Fibroblast of skin of right quadriceps (primary cell): ENCODE results near the gene PRKAA1.
"Not testable (repeated sequence)": the region's sequence is repeated elsewhere in the genome, so short reads cannot be mapped to it uniquely, and the experiment has no call there.

Experiments
- DNase-seq: peaks from one replicate; pipeline ENCODE4 v3.0.0-alpha.2; 2013

Gene PRKAA1

DNA sequence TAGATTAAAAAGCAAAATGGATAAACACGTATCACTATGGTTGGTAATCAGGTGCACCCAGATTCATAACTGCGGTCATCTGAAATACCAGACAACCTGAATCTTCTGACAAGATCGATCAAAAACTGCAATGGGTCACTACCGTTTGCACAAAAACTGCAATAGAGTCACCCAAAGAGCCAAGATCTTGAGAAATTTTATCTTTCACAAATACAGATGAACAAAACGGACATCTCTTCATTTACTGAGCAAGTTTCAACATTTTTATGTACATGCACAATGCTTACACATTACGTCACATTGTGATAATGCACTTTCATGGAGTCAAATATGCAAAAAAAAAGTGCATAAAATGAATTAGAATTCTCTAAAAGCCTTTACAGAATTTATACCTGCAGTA, 18.6 kb downstream of the PRKAA1 start:
- no peak for DNase-seq

DNA sequence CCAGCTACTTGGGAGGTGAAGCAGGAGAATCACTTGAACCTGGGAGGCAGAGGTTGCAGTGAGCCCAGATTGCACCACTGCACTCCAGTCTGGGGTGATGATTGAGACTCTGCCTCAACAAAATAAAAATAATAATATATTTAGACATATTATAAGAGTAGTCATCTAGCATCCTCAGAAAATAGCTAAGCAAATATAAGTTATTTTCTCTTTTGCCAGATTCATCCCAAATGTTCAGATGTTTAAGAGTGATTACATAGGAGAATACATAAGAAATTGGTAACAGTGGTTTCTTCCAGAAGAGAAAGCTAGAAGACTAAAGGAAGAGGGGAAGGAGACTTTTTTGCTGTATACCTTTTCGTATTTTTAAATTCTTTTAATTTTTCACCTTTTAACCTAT, 20.0 kb downstream of the PRKAA1 start:
- DNase-seq = no peak

DNA sequence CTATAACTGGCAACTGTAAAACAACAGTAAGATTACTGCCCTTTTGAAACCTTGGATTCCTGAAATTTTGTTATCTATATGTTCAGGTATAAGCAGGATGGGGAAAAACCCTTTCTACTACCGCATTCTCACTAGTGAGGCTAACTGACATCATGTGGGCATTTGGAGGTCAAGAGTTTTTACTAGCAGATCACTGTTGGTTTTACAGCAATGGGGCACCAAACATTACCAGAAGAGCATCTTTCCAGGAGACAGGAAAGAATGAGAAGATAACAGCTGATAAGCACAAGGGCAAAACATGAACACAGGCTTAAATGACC, 21.6 kb downstream of the PRKAA1 start:
- DNase-seq = no peak

DNA sequence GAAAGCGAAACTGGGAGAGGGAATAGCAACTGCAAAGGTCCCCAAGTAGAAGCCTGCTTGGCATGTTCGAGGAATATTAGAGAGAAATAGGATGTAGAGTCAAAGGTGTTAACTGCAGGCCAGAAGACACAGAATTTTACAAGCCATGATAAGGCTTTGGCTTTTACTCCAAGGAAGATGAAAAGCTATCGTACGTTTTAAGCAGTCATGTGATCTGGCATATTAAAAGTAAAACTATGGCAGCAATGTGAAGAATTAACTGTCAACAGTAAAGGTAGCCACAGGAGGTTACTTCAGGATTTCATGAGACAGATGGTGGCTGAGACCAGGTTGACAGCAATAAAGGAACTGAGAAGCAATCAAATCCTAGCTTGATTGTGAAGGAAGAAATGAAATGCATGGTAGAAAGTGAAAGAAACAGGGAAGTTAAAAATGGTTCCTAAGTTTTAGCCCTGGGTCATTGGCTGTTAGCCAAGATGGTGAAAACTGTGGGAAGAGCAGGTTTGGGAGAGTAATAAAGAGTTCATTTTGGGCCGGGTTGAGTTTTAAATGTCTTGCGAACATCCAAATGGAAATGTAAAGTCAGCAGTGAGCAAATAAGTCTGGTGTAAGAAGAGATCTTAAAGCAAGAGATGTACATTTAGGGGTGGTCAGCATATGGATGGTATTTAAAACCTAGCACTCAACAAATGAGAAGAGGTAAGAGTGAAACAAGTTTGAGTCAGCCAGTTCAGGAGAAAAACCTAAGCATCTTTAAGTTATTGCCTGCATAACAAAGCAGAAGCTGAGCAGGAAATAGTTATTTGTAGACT, 22.1 kb downstream of the PRKAA1 start:
- no peak for DNase-seq

DNA sequence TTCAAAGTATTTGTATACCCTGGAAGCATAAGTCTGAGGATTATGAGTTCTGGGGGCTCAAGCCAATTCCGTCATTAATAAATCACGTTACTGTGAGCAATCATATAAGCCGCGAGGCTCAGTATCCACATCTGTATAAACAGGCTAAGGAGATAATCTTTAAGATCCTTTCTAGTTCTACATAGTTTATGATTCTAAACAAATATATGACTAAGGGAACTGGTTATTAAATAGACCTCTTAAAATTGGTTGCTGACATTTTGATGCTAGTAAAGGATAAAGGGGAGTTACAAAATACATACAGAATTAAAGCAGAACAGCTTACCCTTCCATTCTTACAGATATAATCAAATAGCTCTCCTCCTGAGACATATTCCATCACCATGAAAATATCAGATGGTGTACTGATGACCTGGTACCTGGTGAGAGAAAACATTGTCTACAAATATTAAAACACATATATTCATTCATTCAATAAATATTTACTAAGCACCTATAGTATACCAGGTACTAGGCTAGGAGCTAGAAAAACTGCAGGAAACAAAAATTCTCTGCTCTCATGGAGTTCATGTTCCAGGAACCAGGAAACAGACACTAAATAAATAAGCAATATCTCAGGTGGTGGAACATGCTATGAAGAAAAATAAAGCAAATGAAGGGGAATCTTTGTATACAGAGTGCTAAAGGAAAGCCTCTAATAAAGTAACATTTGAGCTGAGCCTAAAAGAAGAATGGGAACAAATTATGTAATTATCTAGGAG, 22.9 kb downstream of the PRKAA1 start:
- no peak for DNase-seq

DNA sequence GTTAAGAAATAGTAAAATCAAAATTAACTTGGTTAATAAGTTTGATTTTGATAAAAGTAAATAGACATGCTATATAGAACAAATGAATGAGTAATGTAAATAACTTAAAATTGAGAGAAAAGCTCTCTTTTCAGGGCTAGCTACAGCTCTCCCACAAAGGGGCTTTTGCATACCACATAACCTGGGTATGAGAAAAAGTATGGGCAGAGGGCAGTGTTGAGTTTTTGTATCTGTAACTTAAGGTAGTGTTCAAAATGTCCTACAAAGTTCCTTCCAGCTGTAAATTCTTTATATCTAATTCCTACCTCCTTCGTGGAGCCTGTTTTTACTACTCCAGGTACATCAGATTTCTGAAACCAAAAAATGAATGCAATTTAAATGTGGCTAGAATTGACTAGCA, 23.6 kb downstream of the PRKAA1 start:
- DNase-seq = no peak

DNA sequence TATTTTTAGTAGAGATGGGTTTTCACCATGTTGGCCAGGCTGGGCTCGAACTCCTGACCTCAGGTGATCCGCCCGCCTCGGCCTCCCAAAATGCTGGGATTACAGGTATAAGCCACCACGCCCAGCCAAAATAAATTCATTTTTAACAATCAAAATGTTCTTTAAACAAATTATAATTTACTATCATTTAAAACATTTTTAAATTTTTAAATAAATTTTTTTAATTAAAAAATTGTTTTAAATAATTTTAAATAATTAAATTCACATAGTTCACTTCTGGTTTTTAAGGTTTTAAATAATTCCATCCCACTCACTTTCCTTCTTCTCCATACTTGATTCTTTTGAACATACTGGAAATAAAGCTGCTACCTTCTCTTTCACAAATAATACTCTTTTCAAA, 27.4 kb downstream of the PRKAA1 start:
- no peak for DNase-seq

DNA sequence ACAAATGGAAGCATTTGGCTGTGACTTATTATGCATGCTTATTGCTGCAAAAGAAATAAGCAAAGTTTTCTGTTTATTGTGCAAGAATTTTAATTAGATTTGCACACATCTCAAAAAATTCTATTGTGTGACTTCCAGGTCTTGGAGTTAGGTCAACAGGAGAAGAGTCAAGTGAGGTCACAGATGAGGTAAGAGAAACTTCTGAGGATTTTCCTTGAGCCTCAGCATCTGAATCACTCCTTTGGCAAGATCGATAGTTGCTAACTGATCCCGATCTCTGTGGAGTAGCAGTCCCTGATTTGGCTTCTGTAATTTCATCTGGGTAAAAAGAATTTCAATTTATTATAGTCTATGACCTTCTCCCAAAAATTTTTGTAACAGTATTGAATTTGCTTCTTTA, 35.5 kb downstream of the PRKAA1 start:
- no peak for DNase-seq

DNA sequence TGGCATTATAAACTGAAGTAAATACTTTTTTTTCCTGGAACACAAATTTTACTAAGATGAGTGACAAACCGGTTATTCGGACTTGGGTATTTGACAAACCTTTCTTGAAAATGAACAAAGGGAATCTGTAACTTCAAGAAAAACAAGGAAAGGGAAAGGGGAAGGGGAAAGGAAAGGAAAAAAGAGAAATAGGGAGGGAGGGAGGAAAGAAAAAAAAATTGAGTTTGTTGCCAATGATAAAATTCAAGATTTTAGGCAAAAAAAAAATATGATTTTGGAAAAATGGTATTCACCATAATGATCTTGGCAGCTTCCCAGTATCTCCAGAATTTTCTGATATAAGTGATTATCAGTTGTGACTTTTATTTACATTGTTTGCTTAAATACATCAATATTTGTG, 40.8 kb downstream of the PRKAA1 start:
- DNase-seq = no peak

DNA sequence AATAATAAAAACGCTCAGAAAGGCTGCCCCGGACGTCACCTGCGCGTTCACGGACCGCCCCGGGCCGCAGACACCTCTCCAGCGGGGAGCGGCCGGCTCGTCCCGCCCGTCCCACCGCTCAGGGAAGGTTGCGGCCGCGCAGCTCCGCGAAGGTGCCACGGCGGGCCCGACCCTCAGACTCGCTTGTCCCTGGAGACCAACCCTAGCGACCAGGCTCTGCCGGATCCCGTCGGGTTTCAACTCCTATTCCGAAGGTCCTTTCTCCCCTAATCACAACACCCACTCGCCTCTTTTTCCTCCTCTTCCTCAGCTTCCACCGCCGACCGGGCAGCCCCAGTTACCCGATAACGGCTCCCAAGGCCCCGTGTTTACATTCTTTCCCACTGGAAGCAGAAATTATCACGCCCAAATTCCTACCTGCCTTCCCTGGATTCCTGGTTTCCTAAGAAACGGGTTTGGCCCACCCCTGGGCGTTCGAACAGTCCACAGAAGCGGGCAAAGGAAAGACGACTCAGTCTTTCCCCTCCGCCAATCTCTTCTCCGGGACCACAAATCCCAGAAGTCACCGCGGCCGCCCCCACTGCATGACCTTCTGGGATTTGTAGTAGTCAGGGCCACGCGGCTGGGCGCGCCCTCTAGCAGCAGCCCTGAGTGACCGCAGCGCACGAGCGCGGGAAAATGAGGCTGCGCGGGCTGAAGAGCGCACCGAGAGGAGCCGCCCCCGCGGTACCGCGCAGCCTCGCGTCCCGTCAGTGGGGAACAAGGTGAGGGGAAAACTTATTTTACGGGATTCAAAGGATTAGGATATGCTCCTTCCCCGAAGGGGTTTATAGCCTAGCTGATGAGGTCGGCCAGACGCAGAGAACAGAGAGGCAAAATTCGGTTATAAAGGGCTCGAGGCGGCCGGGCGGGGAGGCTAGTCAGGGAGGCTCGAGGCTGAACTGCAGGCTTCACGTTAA, 42.5 kb downstream of the PRKAA1 start, which contains the start of gene TTC33:
TSS of gene TTC33 (minus strand) at position 555 of the 959 bp plus-strand sequence. CDS start 8,943 bp downstream, outside the sequence.
- DNase-seq = peak; percentile 93

DNA sequence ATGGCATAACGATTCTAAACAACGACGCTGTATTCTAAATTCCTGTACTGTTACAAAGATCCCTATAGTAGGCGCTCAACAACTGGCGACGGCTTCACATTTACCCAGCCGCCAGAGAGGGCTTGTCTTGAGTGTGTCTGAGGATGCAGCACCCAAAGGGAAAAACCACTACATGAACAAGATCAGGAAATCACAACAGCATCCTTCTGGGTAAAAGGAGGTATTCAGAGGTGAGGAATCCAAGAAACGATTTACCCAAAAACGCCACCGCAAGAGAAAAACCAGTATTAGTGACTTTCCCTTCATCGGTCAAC, 43.1 kb downstream of the PRKAA1 start:
- DNase-seq = peak; percentile 79

DNA sequence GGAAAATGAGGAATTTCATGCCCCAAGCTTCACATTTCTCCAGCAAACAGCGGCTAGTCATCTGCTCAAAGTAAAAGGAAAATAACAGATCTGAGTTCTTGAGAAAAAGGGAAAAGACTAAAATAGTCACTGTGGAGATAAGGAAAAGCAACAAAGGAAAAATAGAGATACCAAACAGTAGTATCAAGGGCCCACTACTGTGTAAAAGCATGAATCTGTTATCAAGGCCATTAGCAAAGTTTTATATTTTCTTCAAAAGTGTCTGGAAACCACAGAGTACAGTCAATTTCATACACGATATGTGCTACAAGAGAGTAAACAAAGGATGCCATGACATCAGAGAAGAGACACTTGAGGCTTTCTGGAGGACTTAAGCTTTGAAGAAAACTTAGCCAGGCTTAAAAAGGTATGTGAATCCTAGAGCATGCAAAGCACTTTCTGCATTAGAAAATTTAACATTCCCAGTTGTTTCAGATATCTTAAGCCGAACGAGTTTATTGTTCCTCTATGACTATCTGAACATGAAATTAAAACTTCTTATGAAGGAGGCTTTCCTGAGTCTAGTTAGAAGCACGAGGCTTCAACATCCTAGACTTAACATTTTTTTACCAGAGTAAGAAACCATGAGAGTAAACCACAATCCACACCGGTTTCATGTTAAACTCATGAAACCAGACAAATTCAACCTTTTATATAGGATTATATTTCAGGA, 43.6 kb downstream of the PRKAA1 start:
- peak; percentile 23 for DNase-seq

DNA sequence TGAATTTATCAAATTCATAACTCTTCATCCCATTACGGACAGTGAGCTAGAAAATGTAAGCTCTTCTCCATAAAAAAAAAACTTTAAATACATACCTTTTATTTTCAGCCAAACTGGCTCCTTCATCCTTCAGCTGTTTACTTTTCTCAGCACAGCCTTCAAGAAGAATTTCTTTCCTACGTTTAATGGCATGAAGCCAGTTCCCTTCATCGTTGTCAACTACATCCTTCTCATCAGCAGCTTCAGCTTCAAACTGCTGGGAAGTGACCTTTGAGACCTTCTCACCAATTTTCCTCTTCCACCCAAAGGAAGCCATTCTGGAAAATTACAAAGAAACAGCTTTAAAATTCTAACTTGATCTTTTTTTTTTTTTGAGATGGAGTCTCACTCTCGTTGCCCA, 51.5 kb downstream of the PRKAA1 start:
- DNase-seq = no peak

DNA sequence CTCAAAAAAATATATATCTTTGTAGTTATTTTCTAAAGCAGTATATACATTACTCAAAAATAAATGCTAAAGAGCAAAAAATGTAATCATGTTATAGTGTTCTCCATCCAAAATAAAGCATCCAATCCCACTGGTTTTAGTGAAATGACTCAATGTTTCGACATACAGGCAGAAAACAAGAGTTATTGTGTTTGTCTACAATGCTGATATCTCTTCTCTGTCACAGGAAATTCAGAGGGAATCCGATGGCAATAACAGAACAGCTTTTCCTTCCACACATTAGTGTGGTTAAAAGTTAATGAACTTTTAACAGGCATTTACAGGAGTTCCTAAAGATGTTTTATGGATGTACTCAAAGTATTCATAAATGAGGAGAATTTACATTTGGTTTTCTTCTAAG, 54.4 kb downstream of the PRKAA1 start:
- no peak for DNase-seq

DNA sequence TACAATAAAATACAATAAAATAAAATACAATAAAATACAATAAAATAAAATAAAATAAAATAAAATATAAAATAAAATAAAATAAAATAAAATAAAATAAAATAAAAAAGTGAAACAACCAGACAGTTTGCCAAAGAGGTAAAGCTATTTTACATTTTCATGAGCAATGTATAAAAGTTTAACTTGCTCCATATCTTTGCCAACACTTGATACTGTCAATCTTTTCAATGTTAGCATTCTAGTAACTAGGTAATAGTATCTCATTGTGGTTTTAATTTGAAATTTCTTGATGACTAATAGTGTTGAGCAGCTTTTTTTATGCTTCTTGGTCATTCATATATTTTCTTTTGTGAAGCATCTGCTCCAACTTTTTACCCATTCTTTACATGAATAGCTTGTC, 59.7 kb downstream of the PRKAA1 start:
- no peak for DNase-seq

DNA sequence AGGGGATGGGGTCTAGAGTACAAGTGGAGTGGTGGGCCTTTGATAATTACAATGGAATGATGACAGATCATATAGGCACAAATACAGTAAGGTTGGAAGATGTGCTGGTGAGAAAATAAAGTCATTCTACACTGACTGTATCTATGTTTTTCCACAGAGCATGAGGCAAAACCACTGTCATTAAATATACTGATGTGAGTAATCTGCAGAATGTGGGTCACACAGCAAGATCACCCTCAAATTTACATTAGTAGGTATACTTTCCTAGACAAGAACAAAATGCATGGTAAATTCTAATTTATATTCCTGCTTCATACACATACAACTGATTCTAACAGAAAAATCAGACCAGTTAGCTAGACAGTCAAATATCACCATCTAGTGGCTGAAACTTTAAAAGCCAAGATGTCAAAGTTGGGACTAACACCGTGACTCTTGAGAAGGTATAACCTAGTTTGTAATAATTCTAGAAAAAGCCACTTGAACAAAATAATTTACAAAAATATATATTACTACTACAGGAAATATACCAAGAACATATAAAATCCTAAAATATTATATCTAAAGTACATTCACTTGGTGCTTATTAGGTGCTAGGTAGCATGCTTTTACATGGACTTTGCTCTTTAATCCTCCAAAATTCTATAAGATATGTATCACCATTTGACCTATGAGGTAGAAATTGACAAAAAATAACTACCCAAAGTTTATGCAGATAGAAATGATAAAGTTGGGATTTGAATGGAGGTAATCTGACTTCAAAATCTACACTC, 61.9 kb downstream of the PRKAA1 start:
- peak; percentile 58 for DNase-seq

DNA sequence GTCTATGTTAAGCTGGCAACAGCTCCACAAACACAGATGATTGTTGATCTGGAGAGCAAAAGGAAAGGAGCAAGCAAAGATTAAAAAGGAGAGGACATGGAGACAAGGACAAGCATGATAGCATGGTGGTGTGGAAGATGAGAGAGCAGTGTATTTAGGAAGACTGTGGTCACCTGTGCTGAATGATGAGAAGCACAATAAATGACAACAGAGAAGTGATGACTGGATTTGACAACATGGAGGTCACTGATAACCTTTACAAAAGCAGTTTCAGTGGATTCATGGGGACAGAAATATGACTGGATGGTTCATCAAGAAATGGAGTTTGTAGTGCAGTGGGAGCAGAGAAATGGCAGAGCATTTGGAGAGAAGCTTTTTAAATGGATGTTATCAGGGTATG, 62.6 kb downstream of the PRKAA1 start:
- no peak for DNase-seq

DNA sequence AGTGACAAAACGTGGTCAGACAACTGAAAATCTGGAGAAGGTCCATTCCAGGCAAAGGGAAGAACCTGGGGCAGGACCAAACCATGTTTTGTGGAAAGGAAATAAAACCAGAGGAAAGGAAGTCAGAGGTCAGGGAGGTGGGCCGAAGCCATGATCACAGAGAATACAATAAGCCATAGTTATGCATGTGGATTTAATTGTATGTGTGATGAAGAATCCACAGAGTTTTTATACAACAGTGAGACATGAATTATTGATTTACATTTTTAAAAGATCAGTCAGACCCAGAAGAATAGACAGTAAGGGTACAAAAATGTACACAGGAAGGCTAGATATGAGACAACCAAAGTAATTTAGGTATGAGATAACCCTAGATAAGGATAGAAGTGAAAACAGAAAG, 63.2 kb downstream of the PRKAA1 start:
- DNase-seq = peak; percentile 65

DNA sequence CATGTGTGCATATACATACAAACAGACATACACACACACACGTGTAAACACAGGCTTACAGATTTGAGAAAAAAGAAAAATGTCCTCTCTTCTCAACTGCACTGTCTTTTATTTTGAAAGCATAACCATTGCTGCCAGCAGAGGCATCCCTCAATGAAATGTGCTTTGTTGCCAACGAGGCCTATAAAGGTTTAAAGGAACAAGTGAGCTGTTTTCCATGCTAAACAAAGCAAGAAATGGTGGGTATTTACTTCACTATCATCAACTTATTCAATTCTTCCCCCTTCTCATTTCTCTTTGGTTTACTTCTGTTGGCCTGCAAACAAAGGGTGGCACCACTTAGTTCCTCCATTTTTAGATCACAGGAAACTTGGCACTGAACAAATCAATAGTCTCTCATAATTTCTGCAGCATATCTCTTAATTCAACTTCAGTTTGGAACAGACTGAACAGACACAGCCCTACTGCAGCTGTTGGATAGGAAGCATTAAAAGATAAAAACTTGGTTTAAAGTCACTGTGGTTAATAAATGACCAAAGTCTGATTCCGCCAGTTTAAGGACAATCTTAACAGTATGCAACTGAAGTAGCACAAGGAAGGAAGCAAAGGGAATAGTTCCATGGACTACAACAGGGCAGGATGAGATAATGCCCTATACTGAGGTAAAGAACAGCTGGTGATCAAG, 64.2 kb downstream of the PRKAA1 start:
- DNase-seq = no peak

DNA sequence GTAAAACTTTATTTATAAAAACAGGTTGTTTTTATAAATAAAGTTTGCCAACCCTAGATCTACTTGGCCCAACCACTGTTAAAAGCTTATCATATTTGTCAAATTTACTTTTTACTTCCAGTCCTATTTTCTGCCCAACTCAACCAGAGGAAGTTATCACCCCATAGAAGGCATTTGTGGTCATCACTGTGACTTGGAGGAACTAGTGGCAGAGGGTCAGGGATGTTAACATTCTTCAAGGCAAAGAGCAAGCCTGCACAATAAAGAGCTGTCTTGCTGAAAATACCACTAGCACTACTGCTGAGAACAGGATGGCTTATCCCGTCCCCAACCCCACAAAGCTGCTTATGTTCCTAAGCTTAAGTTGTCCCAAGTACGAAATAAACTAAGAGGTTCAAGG, 64.7 kb downstream of the PRKAA1 start:
- no peak for DNase-seq

DNA sequence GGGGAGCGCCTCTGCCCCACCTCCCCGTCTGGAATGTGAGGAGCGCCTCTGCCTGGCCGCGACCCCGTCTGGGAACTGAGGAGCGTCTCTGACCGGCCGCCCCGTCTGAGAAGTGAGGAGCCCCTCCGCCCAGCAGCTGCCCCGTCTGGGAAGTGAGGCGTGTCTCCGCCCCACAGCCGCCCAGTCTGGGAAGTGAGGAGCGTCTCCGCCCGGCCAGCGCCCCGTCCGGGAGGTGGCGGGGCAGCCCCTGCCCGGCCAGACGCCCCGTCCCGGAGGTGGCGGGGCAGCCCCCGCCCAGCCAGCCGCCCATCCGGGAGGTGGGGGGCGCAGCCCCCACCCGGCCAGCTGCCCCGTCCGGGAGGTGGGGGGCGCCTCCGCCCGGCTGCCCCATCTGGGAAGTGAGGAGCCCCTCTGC, 75.7 kb downstream of the PRKAA1 start:
- not testable (repeated sequence) for DNase-seq
